HG03571 (cell line): ENCODE results near the gene GAK.
"Not testable (repeated sequence)": the region's sequence is repeated elsewhere in the genome, so short reads cannot be mapped to it uniquely, and the experiment has no call there.

Experiments used
- ATAC-seq: cut with Tn5 transposase; IDR thresholded peaks from one replicate; pipeline ENCODE4 v1.9.1; 2021; ENCODE audit not compliant: unreplicated experiment

Gene GAK

DNA sequence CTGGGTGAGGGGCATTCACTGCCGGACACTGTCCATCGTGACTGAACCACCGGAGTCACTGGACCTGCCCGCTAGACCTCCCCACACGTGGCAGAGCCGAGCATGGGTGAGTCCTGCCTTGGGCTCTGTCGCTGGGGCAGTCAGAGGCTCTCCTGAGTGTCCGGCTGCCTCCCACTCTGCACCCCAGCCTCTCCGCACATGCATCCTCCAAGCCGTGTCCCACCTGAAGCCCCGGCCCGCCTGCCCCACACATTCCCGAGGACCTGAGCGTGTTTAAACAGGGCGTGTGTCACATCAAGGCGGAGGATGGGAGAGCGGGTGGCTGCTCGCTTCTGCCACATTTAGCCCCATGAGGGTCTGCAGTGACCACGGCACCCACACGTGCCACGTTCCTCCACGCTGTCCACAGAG is 110.9 kb downstream of the GAK start:
- ATAC-seq = no peak

DNA sequence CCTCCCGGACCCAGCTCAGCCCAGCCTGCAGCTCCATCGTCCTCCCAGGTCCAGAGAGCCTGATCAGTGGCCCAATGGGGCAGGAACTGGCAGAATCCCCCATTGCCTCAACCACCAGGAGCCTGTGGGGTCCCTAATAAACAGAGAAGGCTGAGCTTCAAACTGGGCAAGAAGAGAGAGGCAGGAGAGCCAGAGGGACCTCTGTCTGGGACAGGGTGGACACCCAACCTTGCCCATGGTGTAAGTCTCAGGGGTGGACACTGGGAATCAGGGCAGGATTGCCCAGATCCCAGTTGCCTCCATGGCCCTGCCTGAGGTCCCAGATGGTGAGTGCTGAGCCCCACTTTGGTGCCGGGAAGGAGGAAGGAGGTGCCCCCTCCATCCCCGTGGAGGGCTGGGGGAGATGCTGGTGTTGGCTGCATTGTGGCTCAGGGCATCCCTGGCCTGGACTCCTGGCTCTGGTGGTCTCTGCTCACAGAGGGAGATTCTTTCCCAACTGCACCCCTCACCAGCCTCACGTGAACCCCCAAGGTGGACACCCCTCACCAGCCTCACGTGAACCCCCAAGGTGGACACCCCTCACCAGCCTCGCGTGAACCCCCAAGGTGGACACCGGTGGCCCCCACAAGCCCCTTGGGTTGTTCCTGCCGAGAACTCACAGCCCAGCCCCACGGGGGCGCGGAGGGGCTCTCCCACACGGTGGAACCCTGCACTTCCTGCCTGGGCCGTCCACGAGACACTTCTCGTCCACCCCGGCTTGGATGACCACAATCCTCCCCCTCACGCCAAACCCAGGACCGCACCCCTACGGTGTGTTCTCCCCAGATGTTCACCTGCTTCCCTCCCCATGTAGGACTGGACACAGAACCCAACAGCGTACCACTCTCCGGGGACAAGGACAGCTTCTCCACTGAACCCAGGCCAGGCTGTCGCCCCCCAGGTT is 111.6 kb downstream of the GAK start:
- ATAC-seq = no peak

DNA sequence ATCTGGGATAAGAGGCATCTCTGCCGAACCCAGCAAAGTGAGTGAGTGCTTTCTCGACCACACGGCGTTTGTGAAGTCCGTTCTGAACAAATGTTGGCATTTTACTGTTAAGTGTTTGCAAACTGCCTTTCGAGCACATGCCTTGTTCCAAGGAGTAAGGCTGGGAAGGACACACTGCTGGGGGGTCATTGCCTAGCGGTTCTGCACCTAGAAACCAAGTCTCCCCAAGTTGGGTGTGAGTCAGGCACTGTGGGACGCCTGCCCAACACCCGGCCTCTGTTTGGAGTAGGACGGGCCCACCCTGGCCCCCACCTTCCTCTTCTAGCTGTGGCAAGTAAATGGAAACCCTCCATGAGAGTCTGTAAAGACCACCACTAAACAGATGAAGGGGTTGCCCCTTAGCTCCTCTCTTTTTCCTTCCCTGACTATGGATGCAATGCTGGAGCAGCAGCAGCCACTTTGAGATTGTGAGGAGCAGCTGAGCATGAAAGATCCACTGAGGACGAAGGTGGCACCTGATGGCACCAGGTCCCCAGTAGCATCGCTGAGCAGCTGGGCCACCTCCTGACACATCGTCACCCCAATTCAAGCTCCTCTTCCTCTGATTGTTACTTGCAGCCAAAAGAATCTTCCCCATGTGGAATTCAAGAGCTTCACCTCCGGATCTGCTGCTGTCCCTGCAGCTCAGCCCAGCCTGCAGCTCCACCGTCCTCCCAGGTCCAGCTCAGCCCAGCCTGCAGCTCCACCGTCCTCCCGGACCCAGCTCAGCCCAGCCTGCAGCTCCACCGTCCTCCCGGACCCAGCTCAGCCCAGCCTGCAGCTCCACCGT is 112.5 kb downstream of the GAK start:
- no peak for ATAC-seq

GRCh38 chr4:818106-818921 is 113.8 kb downstream of the GAK start:
- ATAC-seq = no peak

DNA sequence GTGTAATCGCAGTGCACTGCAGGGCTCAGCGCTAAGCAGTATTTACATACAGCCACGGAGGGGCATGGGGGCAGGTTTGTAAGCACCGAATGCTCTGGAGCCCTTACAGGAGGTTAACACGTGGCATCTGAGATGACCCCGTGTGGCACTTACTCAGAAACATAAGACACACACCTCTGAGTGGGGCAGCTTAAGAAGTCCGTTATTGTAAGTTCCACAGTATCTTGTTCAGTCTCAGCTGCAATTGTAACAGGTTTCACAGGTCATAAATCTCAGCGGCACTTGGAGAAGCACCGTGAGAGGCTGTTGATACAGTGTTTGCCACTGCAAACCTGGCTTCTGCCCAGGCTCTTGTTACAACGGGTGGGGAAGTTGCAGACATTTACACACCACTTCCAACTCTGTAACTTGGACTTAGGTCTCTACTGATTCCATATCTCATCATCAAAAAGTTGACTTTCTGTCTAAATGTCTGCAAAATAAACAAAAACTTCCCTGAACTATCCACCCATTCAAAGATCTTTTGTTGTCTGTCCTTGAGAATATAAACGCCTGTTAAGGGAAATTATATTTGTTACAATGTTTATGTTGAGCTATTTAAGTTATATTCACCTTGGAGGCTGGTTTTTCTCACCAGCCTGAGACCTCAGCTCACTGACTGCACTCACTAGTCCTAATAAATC is 116.5 kb downstream of the GAK start:
- no peak for ATAC-seq

- ATAC-seq = no peak
Measured at GRCh38 chr4:814312-814850, 117.7 kb downstream of the GAK start.

- ATAC-seq = no peak
Measured at GRCh38 chr4:813900-814299, 118.2 kb downstream of the GAK start.

DNA sequence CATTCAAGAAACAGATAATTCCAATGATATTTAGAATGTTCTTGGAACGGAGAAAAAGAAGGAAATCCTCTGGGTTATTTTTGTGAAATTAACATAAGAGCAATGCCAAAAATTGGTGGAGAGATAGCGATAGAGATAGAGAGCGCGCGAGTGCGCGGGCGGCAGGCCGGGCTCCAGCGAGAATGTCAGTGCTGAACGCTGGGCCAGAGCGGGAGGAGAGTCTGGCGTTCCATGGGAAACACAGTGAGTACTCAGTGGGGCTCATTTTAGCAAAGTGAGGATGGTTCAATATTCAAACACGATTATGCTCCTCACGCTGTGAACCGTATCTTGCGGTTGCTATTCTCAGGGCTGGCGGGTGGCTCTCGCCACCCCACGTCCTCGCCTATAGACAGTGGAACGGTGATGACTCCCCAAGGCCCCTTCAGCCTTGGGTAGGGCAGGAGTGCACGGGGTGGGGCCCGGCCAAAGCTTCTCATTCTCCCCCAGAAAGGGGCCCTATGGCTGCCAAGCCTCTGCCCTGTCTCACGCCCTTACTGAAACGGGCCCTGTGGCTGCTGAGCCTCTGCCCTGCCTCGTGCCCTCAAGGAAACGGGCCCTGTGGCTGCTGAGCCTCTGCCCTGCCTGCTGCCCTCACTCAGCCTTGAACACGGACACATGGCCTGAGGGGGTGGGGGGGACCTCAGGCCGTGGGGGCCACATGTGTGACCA is 123.1 kb downstream of the GAK start:
- ATAC-seq = no peak

- no peak for ATAC-seq
Measured at GRCh38 chr4:807792-808191, 124.3 kb downstream of the GAK start.

DNA sequence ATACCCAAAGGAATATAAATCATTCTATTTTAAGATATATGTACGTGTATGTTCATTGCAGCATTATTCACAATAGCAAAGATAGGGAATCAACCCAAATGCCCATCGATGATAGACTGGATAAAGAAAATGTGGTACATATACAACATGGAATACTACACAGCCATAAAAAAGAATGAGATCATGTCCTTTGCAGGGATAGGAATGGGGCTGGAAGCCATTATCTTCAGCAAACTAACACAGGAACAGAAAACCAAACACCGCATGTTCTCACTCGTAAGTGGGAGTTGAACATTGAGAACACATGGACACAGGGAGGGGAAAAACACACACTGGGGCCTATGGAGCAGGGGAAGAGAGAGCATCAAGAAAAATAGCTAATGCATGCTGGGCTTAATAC is 125.1 kb downstream of the GAK start:
- not testable (repeated sequence) for ATAC-seq

GRCh38 chr4:804804-805203 is 127.3 kb downstream of the GAK start:
- no peak for ATAC-seq

DNA sequence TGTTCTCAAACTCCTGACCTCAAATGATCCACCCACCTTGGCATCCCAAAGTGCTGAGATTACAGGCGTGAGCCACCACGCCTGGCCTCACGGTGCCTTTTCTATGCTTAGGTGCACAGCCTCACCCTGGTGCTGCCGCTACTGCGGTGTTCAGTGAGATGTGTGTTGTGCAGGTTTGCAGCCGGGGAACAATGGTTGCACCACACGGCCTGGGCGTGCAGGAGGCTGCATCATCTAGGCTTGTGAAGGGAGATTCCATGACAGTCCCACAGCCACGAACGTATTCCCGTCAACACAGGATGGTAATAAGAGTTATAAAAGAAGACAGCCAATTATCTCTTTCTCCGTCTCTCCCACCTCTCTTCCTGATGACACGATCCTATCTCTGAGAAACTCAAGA is 128.2 kb downstream of the GAK start:
- ATAC-seq = no peak

DNA sequence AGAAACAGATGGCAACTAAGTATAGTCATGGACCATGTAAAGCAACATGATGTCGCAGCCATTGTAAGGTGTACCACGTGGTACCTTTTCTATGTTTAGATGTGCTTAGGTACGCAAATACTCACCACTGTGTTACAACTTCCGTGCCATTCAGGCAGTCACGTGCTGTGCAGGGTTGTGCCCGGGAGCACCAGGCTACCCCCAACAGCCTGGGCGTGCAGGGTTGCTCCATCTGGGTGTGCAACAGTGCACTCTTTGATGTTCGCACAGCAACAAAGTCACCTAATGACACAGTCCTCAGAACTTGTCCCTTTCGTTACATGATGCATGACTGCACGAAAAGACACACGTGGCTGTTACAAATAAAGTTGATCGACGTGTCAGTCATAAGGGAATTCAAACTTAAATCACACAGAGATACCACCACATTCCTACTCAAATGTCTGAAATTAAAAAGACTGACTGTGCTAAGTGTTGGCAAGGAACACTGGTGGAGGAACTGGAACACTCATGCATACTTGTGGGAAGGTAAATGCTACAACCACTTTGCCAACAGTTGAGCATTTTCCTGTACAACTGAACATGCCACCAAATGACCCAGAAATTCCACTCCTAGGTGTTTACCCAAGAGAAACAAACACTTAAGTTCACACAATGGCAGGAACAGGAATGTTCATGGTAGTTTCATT is 130.5 kb downstream of the GAK start:
- no peak for ATAC-seq
